NCI-H82 (cell line): ENCODE measurements around the gene PTGFRN.
"Not testable (repeated sequence)": the region's sequence is repeated elsewhere in the genome, so short reads cannot be mapped to it uniquely, and the experiment has no call there.

ENCODE experiments used
- DNase-seq: peaks from one replicate; lab custom pipeline; 2025; lab: John Stamatoyannopoulos, UW

Gene PTGFRN

GRCh38 chr1:116971965-116972673 is 62.4 kb downstream of the PTGFRN start:
- DNase-seq = peak; percentile 19

- no peak for DNase-seq
Measured at GRCh38 chr1:116972674-116973030, 62.9 kb downstream of the PTGFRN start.

GRCh38 chr1:116980309-116980708 is 70.6 kb downstream of the PTGFRN start:
- not testable (repeated sequence) for DNase-seq

- DNase-seq = no peak
Measured at GRCh38 chr1:116981521-116982037, 71.9 kb downstream of the PTGFRN start.

- DNase-seq = peak; percentile 7
Measured at GRCh38 chr1:116982319-116983004, 72.7 kb downstream of the PTGFRN start.

GRCh38 chr1:116983112-116983511 is 73.4 kb downstream of the PTGFRN start:
- no peak for DNase-seq

GRCh38 chr1:116983678-116984077 is 74.0 kb downstream of the PTGFRN start:
- DNase-seq = no peak

GRCh38 chr1:116984406-116985160 is 74.9 kb downstream of the PTGFRN start:
- DNase-seq = no peak

GRCh38 chr1:116986421-116987255 is 76.9 kb downstream of the PTGFRN start:
- no peak for DNase-seq

- no peak for DNase-seq
Measured at GRCh38 chr1:116987256-116987555, 77.5 kb downstream of the PTGFRN start.

GRCh38 chr1:116988248-116988647 is 78.5 kb downstream of the PTGFRN start:
- no peak for DNase-seq

- DNase-seq = no peak
Measured at GRCh38 chr1:116988908-116989307, 79.2 kb downstream of the PTGFRN start.

GRCh38 chr1:116989835-116990234 is 80.1 kb downstream of the PTGFRN start:
- DNase-seq = no peak

GRCh38 chr1:116990612-116991151 is 81.0 kb downstream of the PTGFRN start:
- no peak for DNase-seq

GRCh38 chr1:116991171-116991845 is 81.6 kb downstream of the PTGFRN start:
- no peak for DNase-seq

GRCh38 chr1:116991918-116992317 is 82.2 kb downstream of the PTGFRN start:
- no peak for DNase-seq

- DNase-seq = no peak
Measured at GRCh38 chr1:116993286-116993685, 83.6 kb downstream of the PTGFRN start.

GRCh38 chr1:116994411-116994810 is 84.7 kb downstream of the PTGFRN start:
- DNase-seq = no peak

- no peak for DNase-seq
Measured at GRCh38 chr1:116997066-116997465, 87.3 kb downstream of the PTGFRN start.

GRCh38 chr1:116997636-116998035 is 87.9 kb downstream of the PTGFRN start:
- DNase-seq = no peak

GRCh38 chr1:116999596-116999995 is 89.9 kb downstream of the PTGFRN start:
- no peak for DNase-seq
